Left ventricle myocardium inferior (tissue), 1 donor: Measurements from ENCODE around the gene SULF2. TPM values are rescaled to one million over a fixed set of nuclear protein-coding genes. Genes with fewer than 3 reads are reported as not detected.

Experiments
- DNase-seq: peaks from one replicate; pipeline ENCODE4 v3.0.0-alpha.2; 2020
- H3K27ac ChIP-seq: fragments of 200-600 bp; replicated peaks from 2 replicates; pipeline ENCODE4 v1.8.0; 2021
- H3K27me3 ChIP-seq: fragments of 200-600 bp; 2 replicates; pipeline ENCODE4 v1.8.0; 2021; ENCODE audit warnings: low read depth
- H3K36me3 ChIP-seq: fragments of 200-600 bp; 2 replicates; pipeline ENCODE4 v1.8.0; 2021
- H3K4me1 ChIP-seq: fragments of 200-600 bp; 2 replicates; pipeline ENCODE4 v1.8.0; 2021
- H3K4me3 ChIP-seq: fragments of 200-600 bp; 2 replicates; pipeline ENCODE4 v1.8.0; 2021; ENCODE audit warnings: mild to moderate bottlenecking, moderate library complexity
- H3K9me3 ChIP-seq: fragments of 200-600 bp; replicated peaks from 2 replicates; pipeline ENCODE4 v1.8.0; 2021
- CTCF ChIP-seq: fragments of 200-600 bp; IDR thresholded peaks from 2 replicates; pipeline ENCODE4 v1.8.0; 2021; ENCODE audit warnings: antibody characterized with exemption, mild to moderate bottlenecking, borderline replicate concordance
- intact Hi-C: fragments of 100-400 bp; cut with micrococcal nuclease; formaldehyde crosslinking; loops from one replicate; pipeline ENCODE4 v1.11.0; 2022
- total RNA-seq: library from RNA; stranded (reverse); fragmentation: NEBNext Ultra II Directional; extraction: Animal tissue kit (Norgen Biotek cat#: 25700); gene quantifications from one replicate; pipeline ENCODE4 v1.2.1, GENCODE V29; 2021
- donor health status: DM: no; HTN: yes; CAD: no; lungs with severe emphysema.

Gene SULF2
- total RNA-seq, 1 donor from 2014 or later, result 40.7 TPM

- Histone ChIP-seq H3K36me3 (peaks cover 97% of the 10 kb centered on the region), H3K4me1 (peaks cover 13% of the 10 kb centered on the region), H3K4me3 (no peak overlapping the region), H3K27me3 (no peaks in the 10 kb centered on the region), H3K9me3 (no peaks in the 10 kb centered on the region), H3K27ac (no peak overlapping the region)
- DNase-seq, result no peak
- TF ChIP-seq CTCF, result no peak
- intact Hi-C loops, result no loop called here
Measured at GRCh38 chr20:47647994-47648393, 137.3 kb downstream of the SULF2 start.

- no peak for TF ChIP-seq CTCF
- intact Hi-C loops, result no loop called here
- Histone ChIP-seq H3K4me3 (no peak overlapping the region), H3K27me3 (no peaks in the 10 kb centered on the region), H3K9me3 (no peaks in the 10 kb centered on the region), H3K4me1 (peaks cover 13% of the 10 kb centered on the region), H3K36me3 (peaks cover 97% of the 10 kb centered on the region), H3K27ac (no peak overlapping the region)
- DNase-seq, result no peak
Measured at GRCh38 chr20:47645632-47646031, 139.6 kb downstream of the SULF2 start.

- no peak overlapping the region for H3K4me3 ChIP-seq
- TF ChIP-seq CTCF, result no peak
- intact Hi-C loops, result no loop called here
- DNase-seq, result no peak
- H3K27me3 ChIP-seq, result no peaks in the 10 kb centered on the region
- peaks cover 98% of the 10 kb centered on the region for H3K36me3 ChIP-seq
- H3K9me3 ChIP-seq, result no peaks in the 10 kb centered on the region
- no peak overlapping the region for H3K27ac ChIP-seq
- no peaks in the 10 kb centered on the region for H3K4me1 ChIP-seq
Measured at GRCh38 chr20:47642624-47643023, 142.7 kb downstream of the SULF2 start.

- TF ChIP-seq CTCF, result no peak
- Histone ChIP-seq H3K27ac (no peak overlapping the region), H3K4me3 (no peak overlapping the region), H3K27me3 (no peaks in the 10 kb centered on the region), H3K4me1 (no peaks in the 10 kb centered on the region), H3K36me3 (peaks cover 98% of the 10 kb centered on the region), H3K9me3 (no peaks in the 10 kb centered on the region)
- no peak for DNase-seq
- intact Hi-C loops, result no loop called here
Measured at GRCh38 chr20:47642118-47642517, 143.2 kb downstream of the SULF2 start.

GRCh38 chr20:47638851-47639250, 146.4 kb downstream of the SULF2 start:
- H3K36me3 ChIP-seq, result peaks cover 98% of the 10 kb centered on the region
- H3K4me3 ChIP-seq, result no peak overlapping the region
- H3K27ac ChIP-seq, result peak overlapping the region; percentile 21
- no peaks in the 10 kb centered on the region for H3K4me1 ChIP-seq
- intact Hi-C loops, result no loop called here
- DNase-seq, result no peak
- H3K27me3 ChIP-seq, result no peaks in the 10 kb centered on the region
- TF ChIP-seq CTCF, result no peak
- H3K9me3 ChIP-seq, result no peaks in the 10 kb centered on the region

- no peak for DNase-seq
- H3K9me3 ChIP-seq, result no peaks in the 10 kb centered on the region
- H3K4me1 ChIP-seq, result peaks cover 6% of the 10 kb centered on the region
- no peak for TF ChIP-seq CTCF
- H3K36me3 ChIP-seq, result peaks cover 85% of the 10 kb centered on the region
- H3K27me3 ChIP-seq, result no peaks in the 10 kb centered on the region
- intact Hi-C loops, result no loop called here
- no peak overlapping the region for H3K27ac ChIP-seq
- no peak overlapping the region for H3K4me3 ChIP-seq
Measured at GRCh38 chr20:47635256-47635655, 150.0 kb downstream of the SULF2 start.
